IMR-90 (cell line): ENCODE data around the gene TMEM247.

Experiments used
- BHLHE40 ChIP-seq: fragments of 150-350 bp; IDR thresholded peaks from 2 replicates; pipeline ENCODE4 v1.6.1; 2016; ENCODE audit warnings: mild to moderate bottlenecking, low read depth, low read length
- CEBPB ChIP-seq: IDR thresholded peaks from 2 replicates; pipeline ENCODE4 v1.6.1; 2012; ENCODE audit warnings: low read depth, low read length, improper control_type of control experiment
- ELK1 ChIP-seq: fragments of 150-350 bp; IDR thresholded peaks from 2 replicates; pipeline ENCODE4 v1.6.1; 2016; ENCODE audit warnings: low read depth, mild to moderate bottlenecking, low read length, moderate library complexity, borderline replicate concordance
- MAFK ChIP-seq: IDR thresholded peaks from 2 replicates; pipeline ENCODE4 v1.6.1; 2012; ENCODE audit warnings: low read depth, low read length, improper control_type of control experiment
- MXI1 ChIP-seq: IDR thresholded peaks from 2 replicates; pipeline ENCODE4 v1.6.1; 2012; ENCODE audit warnings: low read depth, mild to moderate bottlenecking, low read length, moderate library complexity, borderline replicate concordance
- NFE2L2 ChIP-seq: fragments of 150-350 bp; IDR thresholded peaks from 2 replicates; pipeline ENCODE4 v1.6.1; 2016; ENCODE audit warnings: low read depth, mild to moderate bottlenecking, low read length
- POLR2A ChIP-seq: IDR thresholded peaks from 2 replicates; pipeline ENCODE4 v1.6.1; 2012; ENCODE audit warnings: mild to moderate bottlenecking, low read depth, low read length
- RAD21 ChIP-seq: IDR thresholded peaks from 2 replicates; pipeline ENCODE4 v1.6.1; 2012; ENCODE audit warnings: low read length, improper control_type of control experiment
- RCOR1 ChIP-seq: IDR thresholded peaks from 2 replicates; pipeline ENCODE4 v1.6.1; 2012; ENCODE audit warnings: mild to moderate bottlenecking, low read length, improper control_type of control experiment; ENCODE audit not compliant: insufficient replicate concordance
- RFX5 ChIP-seq: IDR thresholded peaks from 2 replicates; pipeline ENCODE4 v1.8.0; 2012; ENCODE audit warnings: low read depth, mild to moderate bottlenecking, low read length, moderate library complexity
- SMC3 ChIP-seq: fragments of 150-350 bp; IDR thresholded peaks from 2 replicates; pipeline ENCODE4 v1.6.1; 2016; ENCODE audit warnings: low read depth, mild to moderate bottlenecking, antibody characterized with exemption, low read length, moderate library complexity
- TF ChIP-seq, protein P1 (sequence below): conservative IDR thresholded peaks from 2 replicates; pipeline ENCODE4 v1.5.1; 2012; ENCODE audit warnings: mild to moderate bottlenecking, low read depth, low read length, improper control_type of control experiment
- TF ChIP-seq, protein P2 (sequence below): fragments of 150-350 bp; IDR thresholded peaks from 2 replicates; pipeline ENCODE4 v1.6.1; 2017; ENCODE audit warnings: mild to moderate bottlenecking, antibody characterized with exemption, low read length, low read depth

DNA sequence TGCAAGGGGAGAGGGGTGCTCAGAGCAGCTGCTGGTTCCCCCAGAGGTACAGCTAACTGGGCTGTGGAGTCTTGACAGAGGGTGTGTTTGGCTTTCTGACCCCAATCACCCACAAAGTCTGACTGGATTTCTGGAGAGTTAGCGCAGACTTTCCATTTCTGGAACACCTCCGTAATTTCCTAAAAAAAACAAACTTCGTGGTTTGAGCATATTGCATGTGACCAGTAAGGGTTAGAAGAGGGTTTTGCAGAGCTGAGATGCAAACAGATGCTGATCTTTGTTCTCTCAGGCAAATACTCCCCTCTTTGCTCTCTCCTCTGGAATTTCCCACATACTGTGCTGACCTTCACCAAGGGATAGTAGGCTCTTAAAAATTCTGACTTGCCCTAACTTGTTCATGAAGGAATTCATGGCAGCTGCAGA lies 44.5 kb upstream of the TMEM247 start:
- no peak for TF ChIP-seq POLR2A
- TF ChIP-seq, protein P1, sequence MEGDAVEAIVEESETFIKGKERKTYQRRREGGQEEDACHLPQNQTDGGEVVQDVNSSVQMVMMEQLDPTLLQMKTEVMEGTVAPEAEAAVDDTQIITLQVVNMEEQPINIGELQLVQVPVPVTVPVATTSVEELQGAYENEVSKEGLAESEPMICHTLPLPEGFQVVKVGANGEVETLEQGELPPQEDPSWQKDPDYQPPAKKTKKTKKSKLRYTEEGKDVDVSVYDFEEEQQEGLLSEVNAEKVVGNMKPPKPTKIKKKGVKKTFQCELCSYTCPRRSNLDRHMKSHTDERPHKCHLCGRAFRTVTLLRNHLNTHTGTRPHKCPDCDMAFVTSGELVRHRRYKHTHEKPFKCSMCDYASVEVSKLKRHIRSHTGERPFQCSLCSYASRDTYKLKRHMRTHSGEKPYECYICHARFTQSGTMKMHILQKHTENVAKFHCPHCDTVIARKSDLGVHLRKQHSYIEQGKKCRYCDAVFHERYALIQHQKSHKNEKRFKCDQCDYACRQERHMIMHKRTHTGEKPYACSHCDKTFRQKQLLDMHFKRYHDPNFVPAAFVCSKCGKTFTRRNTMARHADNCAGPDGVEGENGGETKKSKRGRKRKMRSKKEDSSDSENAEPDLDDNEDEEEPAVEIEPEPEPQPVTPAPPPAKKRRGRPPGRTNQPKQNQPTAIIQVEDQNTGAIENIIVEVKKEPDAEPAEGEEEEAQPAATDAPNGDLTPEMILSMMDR: no peak
- TF ChIP-seq RFX5: no peak
- no peak for TF ChIP-seq SMC3
- TF ChIP-seq MXI1: no peak
- no peak for TF ChIP-seq CEBPB
- TF ChIP-seq RAD21: no peak
- no peak for TF ChIP-seq ELK1
- peak; percentile 61 for TF ChIP-seq RCOR1
- TF ChIP-seq, protein P2, sequence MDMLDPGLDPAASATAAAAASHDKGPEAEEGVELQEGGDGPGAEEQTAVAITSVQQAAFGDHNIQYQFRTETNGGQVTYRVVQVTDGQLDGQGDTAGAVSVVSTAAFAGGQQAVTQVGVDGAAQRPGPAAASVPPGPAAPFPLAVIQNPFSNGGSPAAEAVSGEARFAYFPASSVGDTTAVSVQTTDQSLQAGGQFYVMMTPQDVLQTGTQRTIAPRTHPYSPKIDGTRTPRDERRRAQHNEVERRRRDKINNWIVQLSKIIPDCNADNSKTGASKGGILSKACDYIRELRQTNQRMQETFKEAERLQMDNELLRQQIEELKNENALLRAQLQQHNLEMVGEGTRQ: peak; percentile 26; the same call in 1 of the 2 replicates
- TF ChIP-seq BHLHE40: peak; percentile 80; the same call in 1 of the 2 replicates
- TF ChIP-seq MAFK: no peak
- TF ChIP-seq NFE2L2: no peak
